ENCODE data around the gene LHPP.

LHPP gene

DNA sequence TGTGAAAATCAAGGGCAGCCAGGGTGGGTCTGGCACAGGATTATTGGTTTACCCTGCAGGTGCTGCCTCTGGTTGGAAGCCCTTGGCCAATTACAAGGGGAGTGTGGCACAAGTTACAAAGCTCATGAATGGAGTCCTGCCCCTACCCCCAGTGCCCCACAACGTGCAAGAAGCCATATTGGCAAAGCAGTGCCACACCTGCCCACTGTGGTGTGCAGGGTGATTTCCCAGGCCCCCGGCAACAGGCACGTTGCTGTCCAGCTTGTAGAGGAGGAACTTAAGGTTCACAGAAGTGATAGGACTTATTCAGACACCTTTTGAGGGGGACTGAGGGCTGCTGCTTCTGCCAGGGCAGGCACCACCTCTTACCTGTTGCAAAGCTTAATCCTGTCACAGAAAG is 11.4 kb downstream of the LHPP start (continued):
- TF ChIP-seq, protein P1, sequence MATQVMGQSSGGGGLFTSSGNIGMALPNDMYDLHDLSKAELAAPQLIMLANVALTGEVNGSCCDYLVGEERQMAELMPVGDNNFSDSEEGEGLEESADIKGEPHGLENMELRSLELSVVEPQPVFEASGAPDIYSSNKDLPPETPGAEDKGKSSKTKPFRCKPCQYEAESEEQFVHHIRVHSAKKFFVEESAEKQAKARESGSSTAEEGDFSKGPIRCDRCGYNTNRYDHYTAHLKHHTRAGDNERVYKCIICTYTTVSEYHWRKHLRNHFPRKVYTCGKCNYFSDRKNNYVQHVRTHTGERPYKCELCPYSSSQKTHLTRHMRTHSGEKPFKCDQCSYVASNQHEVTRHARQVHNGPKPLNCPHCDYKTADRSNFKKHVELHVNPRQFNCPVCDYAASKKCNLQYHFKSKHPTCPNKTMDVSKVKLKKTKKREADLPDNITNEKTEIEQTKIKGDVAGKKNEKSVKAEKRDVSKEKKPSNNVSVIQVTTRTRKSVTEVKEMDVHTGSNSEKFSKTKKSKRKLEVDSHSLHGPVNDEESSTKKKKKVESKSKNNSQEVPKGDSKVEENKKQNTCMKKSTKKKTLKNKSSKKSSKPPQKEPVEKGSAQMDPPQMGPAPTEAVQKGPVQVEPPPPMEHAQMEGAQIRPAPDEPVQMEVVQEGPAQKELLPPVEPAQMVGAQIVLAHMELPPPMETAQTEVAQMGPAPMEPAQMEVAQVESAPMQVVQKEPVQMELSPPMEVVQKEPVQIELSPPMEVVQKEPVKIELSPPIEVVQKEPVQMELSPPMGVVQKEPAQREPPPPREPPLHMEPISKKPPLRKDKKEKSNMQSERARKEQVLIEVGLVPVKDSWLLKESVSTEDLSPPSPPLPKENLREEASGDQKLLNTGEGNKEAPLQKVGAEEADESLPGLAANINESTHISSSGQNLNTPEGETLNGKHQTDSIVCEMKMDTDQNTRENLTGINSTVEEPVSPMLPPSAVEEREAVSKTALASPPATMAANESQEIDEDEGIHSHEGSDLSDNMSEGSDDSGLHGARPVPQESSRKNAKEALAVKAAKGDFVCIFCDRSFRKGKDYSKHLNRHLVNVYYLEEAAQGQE (tag by site-specific recombination; IDR thresholded peaks at IDR 0.05) = peak; percentile 69
- TF ChIP-seq RBAK (tag by site-specific recombination; IDR thresholded peaks at IDR 0.05) (no peak), ZNF561 (tag by site-specific recombination; IDR thresholded peaks at IDR 0.05; ENCODE audit: borderline replicate concordance) (no peak)

DNA sequence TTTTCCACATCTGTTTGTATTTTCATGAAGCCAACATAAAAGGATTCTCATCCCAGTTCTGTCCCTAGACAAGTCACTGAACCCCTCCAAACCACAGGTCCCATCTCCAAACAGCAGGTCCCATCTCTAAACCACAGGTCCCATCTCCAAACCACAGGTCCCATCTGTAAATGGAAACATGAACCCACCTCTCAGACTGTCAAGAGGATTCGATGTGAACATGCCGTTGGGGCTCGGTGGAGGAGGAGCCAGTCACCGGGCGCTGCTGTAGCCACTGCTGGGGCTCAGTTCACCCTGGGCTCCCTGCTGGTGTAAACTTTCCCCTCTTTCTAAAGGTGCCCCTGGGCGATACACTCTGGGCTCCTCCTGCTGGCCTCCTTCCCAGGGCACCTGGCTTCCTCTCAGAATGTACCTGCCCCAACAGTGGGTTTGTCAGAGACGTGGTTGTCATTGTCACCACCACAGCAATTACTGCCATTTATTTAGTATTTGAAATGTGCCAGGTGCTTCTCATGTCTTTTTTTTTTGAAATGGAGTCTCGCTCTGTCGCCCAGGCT is 13.0 kb downstream of the LHPP start:
- Histone ChIP-seq H3K36me3 (ENCODE audit: control insufficient read depth in 2 of 2, insufficient read depth in 1 of 2, low read length in 2 of 2) (no peaks in the 10 kb centered on the region; a peak in 1 of 3 replicates), H3K9me3 (ENCODE audit: control insufficient read depth, insufficient read depth, low read depth, low read length) (no peaks in the 10 kb centered on the region), H3K4me1 (ENCODE audit: control insufficient read depth, insufficient read depth, low read length) (peaks cover 2% of the 10 kb centered on the region; the same call in 1 of the 2 replicates), H3K4me3 (ENCODE audit: low read depth, low read length) (no peak overlapping the region), H3K27ac (ENCODE audit: extremely low read depth, low read depth, low read length) (no peak overlapping the region)
- ChIA-PET CTCF (no interaction called here), POLR2A (interaction anchor here (1.3 to 1.5 kb wide), 2 partner anchors 13 to 55 kb away, joined by 3 to 4 read pairs; partner anchors contain the start of gene LHPP)
- TF ChIP-seq, protein P1 (tag by site-specific recombination; IDR thresholded peaks at IDR 0.05) = no peak
- no peak for TF ChIP-seq ZBTB1 (tag by site-specific recombination; IDR thresholded peaks at IDR 0.05)
- TF ChIP-seq ZNF404 (tag by site-specific recombination; IDR thresholded peaks at IDR 0.05) = no peak
- no peak for TF ChIP-seq EGR2 (tag by site-specific recombination; IDR thresholded peaks at IDR 0.05; ENCODE audit: low read depth)
- TF ChIP-seq ZNF776 (tag by site-specific recombination; IDR thresholded peaks at IDR 0.05; ENCODE audit: borderline replicate concordance) = no peak
- TF ChIP-seq ZNF664 (tag by site-specific recombination; IDR thresholded peaks at IDR 0.05) = no peak
- no peak for TF ChIP-seq ZNF530 (tag by site-specific recombination; IDR thresholded peaks at IDR 0.05; ENCODE audit: low read depth)
- TF ChIP-seq ZNF114 (tag by site-specific recombination; IDR thresholded peaks at IDR 0.05) = no peak
- TF ChIP-seq, protein P2, sequence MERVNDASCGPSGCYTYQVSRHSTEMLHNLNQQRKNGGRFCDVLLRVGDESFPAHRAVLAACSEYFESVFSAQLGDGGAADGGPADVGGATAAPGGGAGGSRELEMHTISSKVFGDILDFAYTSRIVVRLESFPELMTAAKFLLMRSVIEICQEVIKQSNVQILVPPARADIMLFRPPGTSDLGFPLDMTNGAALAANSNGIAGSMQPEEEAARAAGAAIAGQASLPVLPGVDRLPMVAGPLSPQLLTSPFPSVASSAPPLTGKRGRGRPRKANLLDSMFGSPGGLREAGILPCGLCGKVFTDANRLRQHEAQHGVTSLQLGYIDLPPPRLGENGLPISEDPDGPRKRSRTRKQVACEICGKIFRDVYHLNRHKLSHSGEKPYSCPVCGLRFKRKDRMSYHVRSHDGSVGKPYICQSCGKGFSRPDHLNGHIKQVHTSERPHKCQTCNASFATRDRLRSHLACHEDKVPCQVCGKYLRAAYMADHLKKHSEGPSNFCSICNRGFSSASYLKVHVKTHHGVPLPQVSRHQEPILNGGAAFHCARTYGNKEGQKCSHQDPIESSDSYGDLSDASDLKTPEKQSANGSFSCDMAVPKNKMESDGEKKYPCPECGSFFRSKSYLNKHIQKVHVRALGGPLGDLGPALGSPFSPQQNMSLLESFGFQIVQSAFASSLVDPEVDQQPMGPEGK (tag by site-specific recombination; IDR thresholded peaks at IDR 0.05) = no peak
- no peak for TF ChIP-seq ZNF211 (tag by site-specific recombination; IDR thresholded peaks at IDR 0.05; ENCODE audit: low read depth)
- TF ChIP-seq GFI1B (tag by site-specific recombination; IDR thresholded peaks at IDR 0.05) = no peak
- TF ChIP-seq ZNF792 (tag by site-specific recombination; IDR thresholded peaks at IDR 0.05) = no peak
- TF ChIP-seq, protein P3, sequence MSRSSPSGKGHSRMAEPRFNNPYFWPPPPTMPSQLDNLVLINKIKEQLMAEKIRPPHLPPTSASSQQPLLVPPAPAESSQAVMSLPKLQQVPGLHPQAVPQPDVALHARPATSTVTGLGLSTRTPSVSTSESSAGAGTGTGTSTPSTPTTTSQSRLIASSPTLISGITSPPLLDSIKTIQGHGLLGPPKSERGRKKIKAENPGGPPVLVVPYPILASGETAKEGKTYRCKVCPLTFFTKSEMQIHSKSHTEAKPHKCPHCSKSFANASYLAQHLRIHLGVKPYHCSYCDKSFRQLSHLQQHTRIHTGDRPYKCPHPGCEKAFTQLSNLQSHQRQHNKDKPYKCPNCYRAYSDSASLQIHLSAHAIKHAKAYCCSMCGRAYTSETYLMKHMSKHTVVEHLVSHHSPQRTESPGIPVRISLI (tag by site-specific recombination; IDR thresholded peaks at IDR 0.05) = no peak
- no peak for TF ChIP-seq ZNF138 (tag by site-specific recombination; IDR thresholded peaks at IDR 0.05; ENCODE audit: borderline replicate concordance)
